ENCODE results near the gene HTRA1. TPM values are rescaled to one million over a fixed set of nuclear protein-coding genes. Genes with fewer than 3 reads are reported as not detected.

HTRA1 gene
- polyA plus RNA-seq, 1 of the 3 experiments (the other 2 are of a cell fraction): 291 TPM

GRCh38 chr10:122530177-122530576, 68.8 kb downstream of the HTRA1 start:
- 47% methylated on average over 10 of the region's 11 CpGs for WGBS (ENCODE audit: low lambda C conversion rate)
- ChIA-PET CTCF (no interaction called here), POLR2A (no interaction called here)
- Histone ChIP-seq H3K9me2 (no peaks in the 10 kb centered on the region), H3K36me3 (replicated peaks in 1 of 2; ENCODE audit: control insufficient read depth in 1 of 2, insufficient read depth in 2 of 2, low read length in 1 of 2) (no peaks in the 10 kb centered on the region), H3F3A (replicated peaks; ENCODE audit: insufficient read depth) (no peaks in the 10 kb centered on the region), H3K4me1 (ENCODE audit: control insufficient read depth in 1 of 2, insufficient read depth in 2 of 2, low read depth in 1 of 2, low read length in 1 of 2) (no peaks in the 10 kb centered on the region; a peak in 1 of 4 replicates), H3K9me3 (no peaks in the 10 kb centered on the region), H3K4me2 (no peak overlapping the region), H2AFZ (ENCODE audit: low read depth) (no peak overlapping the region), H3K27ac (ENCODE audit: low read depth in 2 of 2, low read length in 1 of 2) (no peak overlapping the region), H4K20me1 (ENCODE audit: insufficient read depth) (no peaks in the 10 kb centered on the region), H3K79me2 (ENCODE audit: insufficient read depth) (no peaks in the 10 kb centered on the region), H3K4me3 (ENCODE audit: low read depth in 2 of 2, low read length in 1 of 2) (no peak overlapping the region), H3K9ac (no peak overlapping the region), H3K27me3 (ENCODE audit: insufficient read depth) (no peaks in the 10 kb centered on the region)
- TF ChIP-seq GABPA (IDR thresholded peaks at IDR 0.05; ENCODE audit: low read depth) (no peak), RAD21 (IDR thresholded peaks at IDR 0.05; ENCODE audit: low read length) (no peak), NRF1 (IDR thresholded peaks at IDR 0.05; ENCODE audit: low read depth, low read length) (no peak), TAF1 (IDR thresholded peaks at IDR 0.05; ENCODE audit: borderline replicate concordance, low read depth, low read length) (no peak), TEAD4 (IDR thresholded peaks at IDR 0.05; ENCODE audit: borderline replicate concordance, insufficient read depth) (no peak), MXI1 (IDR thresholded peaks at IDR 0.05; ENCODE audit: low read depth, low read length) (no peak), RFX5 (IDR thresholded peaks at IDR 0.05; ENCODE audit: low read length) (no peak), CHD2 (IDR thresholded peaks at IDR 0.05; ENCODE audit: low read length, partially characterized antibody) (no peak), ELF1 (IDR thresholded peaks at IDR 0.05) (no peak)
- DNase-seq: no peak

- H4K20me1 ChIP-seq (ENCODE audit: insufficient read depth): no peaks in the 10 kb centered on the region
- ChIA-PET CTCF (interaction anchor here (0.8 kb wide), 1 partner anchor 34 kb away, joined by 3 read pairs; no protein-coding TSS in a partner anchor), POLR2A (no interaction called here)
- no peaks in the 10 kb centered on the region for H3K36me3 ChIP-seq (replicated peaks in 1 of 2; ENCODE audit: control insufficient read depth in 1 of 2, insufficient read depth in 2 of 2, low read length in 1 of 2)
- no peak overlapping the region for H3K4me3 ChIP-seq (ENCODE audit: low read depth in 2 of 2, low read length in 1 of 2)
- no peaks in the 10 kb centered on the region for H3K79me2 ChIP-seq (ENCODE audit: insufficient read depth)
- no peaks in the 10 kb centered on the region for H3F3A ChIP-seq (replicated peaks; ENCODE audit: insufficient read depth)
- H3K4me2 ChIP-seq: no peak overlapping the region
- 50% methylated on average over 4 of the region's 5 CpGs for whole genome bisulfite sequencing (ENCODE audit: low lambda C conversion rate)
- no peaks in the 10 kb centered on the region for H3K9me2 ChIP-seq
- no peaks in the 10 kb centered on the region for H3K9me3 ChIP-seq
- H2AFZ ChIP-seq (ENCODE audit: low read depth): no peak overlapping the region
- no peaks in the 10 kb centered on the region for H3K27me3 ChIP-seq (ENCODE audit: insufficient read depth)
- no peak overlapping the region for H3K27ac ChIP-seq (ENCODE audit: low read depth in 2 of 2, low read length in 1 of 2)
- H3K9ac ChIP-seq: no peak overlapping the region
- no peaks in the 10 kb centered on the region; a peak in 1 of 4 replicates for H3K4me1 ChIP-seq (ENCODE audit: control insufficient read depth in 1 of 2, insufficient read depth in 2 of 2, low read depth in 1 of 2, low read length in 1 of 2)
- no peak for DNase-seq
- TF ChIP-seq RXRA (IDR thresholded peaks at IDR 0.05; ENCODE audit: borderline replicate concordance, low read depth) (no peak), SMC3 (IDR thresholded peaks at IDR 0.05; ENCODE audit: low read depth, low read length) (no peak), RCOR1 (IDR thresholded peaks at IDR 0.05; ENCODE audit: low read length) (no peak), FOSL2 (IDR thresholded peaks at IDR 0.05; ENCODE audit: borderline replicate concordance, low read depth) (no peak), TAF1 (IDR thresholded peaks at IDR 0.05; ENCODE audit: borderline replicate concordance, low read depth, low read length) (no peak), NFIC (IDR thresholded peaks at IDR 0.05; ENCODE audit: borderline replicate concordance) (no peak), GABPA (IDR thresholded peaks at IDR 0.05; ENCODE audit: low read depth) (no peak), PBX3 (IDR thresholded peaks at IDR 0.05) (no peak), CHD2 (IDR thresholded peaks at IDR 0.05; ENCODE audit: low read length, partially characterized antibody) (no peak), IRF3 (IDR thresholded peaks at IDR 0.05; ENCODE audit: low read depth, low read length) (no peak), TCF12 (IDR thresholded peaks at IDR 0.05) (no peak), ZBTB33 (IDR thresholded peaks at IDR 0.05; ENCODE audit: borderline replicate concordance, low read depth) (no peak), CTCF (IDR thresholded peaks at IDR 0.05) (no peak), MAX (IDR thresholded peaks at IDR 0.05; ENCODE audit: low read depth) (no peak), ELF1 (IDR thresholded peaks at IDR 0.05) (no peak), RFX5 (IDR thresholded peaks at IDR 0.05; ENCODE audit: low read length) (no peak), JUND (IDR thresholded peaks at IDR 0.05) (no peak)
Measured at GRCh38 chr10:122531261-122531660, 69.9 kb downstream of the HTRA1 start.

All from SK-N-SH (cell line).